ENCODE results near the gene MEF2C. TPM values are rescaled to one million over a fixed set of nuclear protein-coding genes. Genes with fewer than 3 reads are reported as not detected.
A peak's percentile ranks its signal among the peaks of the same experiment; 100 is the strongest.

The MEF2C gene
- total and polyA plus RNA-seq, 11 donors: 15.5 to 98.5 (median 56.2) TPM

GRCh38 chr5:88736494-88736893 lies 146.5 kb downstream of the MEF2C start:
- Histone ChIP-seq H3K27ac (no peak overlapping the region), H3K36me3 (peaks cover 0 to 21% (median 2%) of the 10 kb centered on the region in 9 donors), H3K4me1 (peaks cover 0 to 63% (median 24%) of the 10 kb centered on the region in 12 donors), H3K27me3 (no peaks in the 10 kb centered on the region), H3K9me3 (no peaks in the 10 kb centered on the region), H3K4me3 (no peak overlapping the region)
- TF ChIP-seq, protein P1, sequence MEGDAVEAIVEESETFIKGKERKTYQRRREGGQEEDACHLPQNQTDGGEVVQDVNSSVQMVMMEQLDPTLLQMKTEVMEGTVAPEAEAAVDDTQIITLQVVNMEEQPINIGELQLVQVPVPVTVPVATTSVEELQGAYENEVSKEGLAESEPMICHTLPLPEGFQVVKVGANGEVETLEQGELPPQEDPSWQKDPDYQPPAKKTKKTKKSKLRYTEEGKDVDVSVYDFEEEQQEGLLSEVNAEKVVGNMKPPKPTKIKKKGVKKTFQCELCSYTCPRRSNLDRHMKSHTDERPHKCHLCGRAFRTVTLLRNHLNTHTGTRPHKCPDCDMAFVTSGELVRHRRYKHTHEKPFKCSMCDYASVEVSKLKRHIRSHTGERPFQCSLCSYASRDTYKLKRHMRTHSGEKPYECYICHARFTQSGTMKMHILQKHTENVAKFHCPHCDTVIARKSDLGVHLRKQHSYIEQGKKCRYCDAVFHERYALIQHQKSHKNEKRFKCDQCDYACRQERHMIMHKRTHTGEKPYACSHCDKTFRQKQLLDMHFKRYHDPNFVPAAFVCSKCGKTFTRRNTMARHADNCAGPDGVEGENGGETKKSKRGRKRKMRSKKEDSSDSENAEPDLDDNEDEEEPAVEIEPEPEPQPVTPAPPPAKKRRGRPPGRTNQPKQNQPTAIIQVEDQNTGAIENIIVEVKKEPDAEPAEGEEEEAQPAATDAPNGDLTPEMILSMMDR (IDR thresholded peaks at IDR 0.05): no peak
- TF ChIP-seq POLR2A (IDR thresholded peaks at IDR 0.05): no peak
- no peak for DNase-seq
- no peak for ATAC-seq
- 96 to 100% (median 99%) methylated on average over 1 to 2 of the region's 2 CpGs for whole genome bisulfite sequencing, 4 donors
- intact Hi-C loops (cut with DNase I): loop anchor here in 4 of 10 donors (10.0 kb wide), 5 partner anchors 48 to 1248 kb away; no protein-coding TSS in a partner anchor

DNA sequence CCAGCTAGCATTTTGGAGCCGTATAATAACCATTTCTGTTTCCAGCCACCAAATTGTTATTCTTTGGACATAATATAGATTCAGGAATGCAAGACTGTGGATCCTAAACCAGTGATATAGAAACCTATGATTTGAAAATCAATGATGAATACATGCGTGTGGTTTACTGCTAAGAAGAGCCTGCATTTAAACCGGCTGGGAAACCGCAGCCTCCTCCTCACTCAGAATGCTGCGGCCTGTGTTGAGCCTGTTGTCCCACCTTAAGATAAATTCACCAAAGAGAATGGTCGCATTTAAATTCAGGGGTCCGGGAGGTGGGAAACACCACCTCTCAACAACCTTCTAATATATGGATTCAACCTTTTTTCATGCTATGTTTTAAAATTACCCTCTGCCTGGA lies 148.0 kb downstream of the MEF2C start:
- Histone ChIP-seq H3K9me3 (no peaks in the 10 kb centered on the region), H3K36me3 (peaks cover 0 to 36% (median 17%) of the 10 kb centered on the region in 9 donors), H3K27ac (peak overlapping the region; percentile 20 to 80 (median 69)), H3K27me3 (no peaks in the 10 kb centered on the region), H3K4me3 (peak overlapping the region in 6 of 12 donors; percentile 2 to 25 (median 17)), H3K4me1 (peaks cover 0 to 57% (median 31%) of the 10 kb centered on the region in 12 donors)
- ATAC-seq (no peak), DNase-seq (no peak)
- WGBS, 4 donors: 51 to 72% (median 65%) methylated on average over 7 of the region's 7 CpGs
- intact Hi-C loops (cut with DNase I): loop anchor here (2.0 to 10.0 kb wide), 9 partner anchors 50 to 1532 kb away; partner anchors contain the start of gene MEF2C (in 6 of the 10)
- TF ChIP-seq POLR2A (IDR thresholded peaks at IDR 0.05): no peak
- TF ChIP-seq, protein P1 (IDR thresholded peaks at IDR 0.05): no peak

- Histone ChIP-seq H3K27ac (peak overlapping the region in 11 of 12 donors; percentile 45 to 80 (median 69)), H3K4me3 (peak overlapping the region in 8 of 12 donors; percentile 9 to 38 (median 21)), H3K4me1 (peaks cover 0 to 51% (median 34%) of the 10 kb centered on the region in 12 donors), H3K9me3 (no peaks in the 10 kb centered on the region), H3K36me3 (peaks cover 0 to 35% (median 18%) of the 10 kb centered on the region in 9 donors), H3K27me3 (no peaks in the 10 kb centered on the region)
- peak in 2 of 5 donors; percentile 26 to 28 for DNase-seq
- ATAC-seq: peak in 2 of 4 donors; percentile 53 to 57
- TF ChIP-seq, protein P1 (IDR thresholded peaks at IDR 0.05): no peak
- TF ChIP-seq POLR2A (IDR thresholded peaks at IDR 0.05): no peak
- intact Hi-C loops (cut with DNase I): loop anchor here (2.0 to 10.0 kb wide), 9 partner anchors 51 to 1533 kb away; partner anchors contain the start of gene MEF2C (in 6 of the 10)
- WGBS, 4 donors: 28 to 43% (median 34%) methylated on average over 6 of the region's 6 CpGs
These were observed 148.8 kb downstream of the MEF2C start for GRCh38 chr5:88734191-88734640.

DNA sequence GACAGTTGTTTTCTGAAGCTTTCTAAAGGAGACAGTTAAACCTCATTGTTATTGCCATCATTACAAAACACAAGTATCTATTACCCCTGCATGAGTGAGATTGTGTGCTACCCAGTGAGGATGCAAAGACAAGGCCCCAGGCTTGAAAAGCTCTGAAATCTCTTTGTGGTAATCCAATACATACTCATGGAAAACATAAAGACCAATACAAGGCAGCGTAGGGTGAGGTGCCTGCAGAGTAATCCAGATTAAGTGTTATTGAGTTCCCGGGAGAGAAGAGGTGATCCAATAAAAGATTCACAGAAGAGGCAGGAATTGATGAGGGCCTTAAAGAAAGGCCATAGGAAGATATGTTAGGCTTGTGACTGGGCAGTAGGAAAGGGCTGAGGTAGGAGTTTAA lies 150.1 kb downstream of the MEF2C start:
- Histone ChIP-seq H3K4me1 (peaks cover 0 to 52% (median 34%) of the 10 kb centered on the region in 12 donors), H3K9me3 (no peaks in the 10 kb centered on the region), H3K27ac (peak overlapping the region in 11 of 12 donors; percentile 45 to 80 (median 69)), H3K27me3 (no peaks in the 10 kb centered on the region), H3K4me3 (no peak overlapping the region), H3K36me3 (peaks cover 0 to 42% (median 31%) of the 10 kb centered on the region in 9 donors)
- no peak for DNase-seq
- no peak for ATAC-seq
- intact Hi-C loops (cut with DNase I): loop anchor here (2.0 to 10.0 kb wide), 9 partner anchors 52 to 1534 kb away; partner anchors contain the start of gene MEF2C (in 7 of the 10)
- 91 to 98% (median 94%) methylated on average over 2 of the region's 2 CpGs for WGBS, 4 donors
- TF ChIP-seq POLR2A (IDR thresholded peaks at IDR 0.05): no peak
- TF ChIP-seq, protein P1 (IDR thresholded peaks at IDR 0.05): no peak
